Activated CD4-positive, alpha-beta T cell treated with anti-CD3 and anti-CD28 coated beads, Interleukin-2, amount 10 ng/mL, durations not matched to agents 7 days and 5 days (primary cell): Measurements from ENCODE around the gene R3HDM4. TPM values are rescaled to one million over a fixed set of nuclear protein-coding genes. Genes with fewer than 3 reads are reported as not detected.

Experiments
- total RNA-seq, 2 experiments: library from RNA; stranded (reverse); gene quantifications; one replicate each; pipeline ENCODE4 v1.2.3, GENCODE V29; 2021

R3HDM4 gene
- total RNA-seq, 2 experiments from 2014 or later, result 120 to 121 TPM

Other genes starting within 250 kb of the R3HDM4 start
- gene FSTL3, start 236.8 kb downstream of the R3HDM4 start, total RNA-seq, result 1 to 10 TPM; 1.6 to 2.1 TPM
- gene PRSS57, start 217.8 kb downstream of the R3HDM4 start, total RNA-seq, result not detected
- gene PALM, start 204.3 kb downstream of the R3HDM4 start, total RNA-seq, result not detected
- gene MISP, start 162.1 kb downstream of the R3HDM4 start, total RNA-seq, result not detected
- gene PTBP1, start 115.8 kb downstream of the R3HDM4 start, total RNA-seq, result 100 to 1,000 TPM; 487 to 536 TPM
- not detected for gene PLPPR3, start 91.3 kb downstream of the R3HDM4 start, total RNA-seq
- not detected for gene AZU1, start 85.4 kb downstream of the R3HDM4 start, total RNA-seq
- gene PRTN3, start 72.2 kb downstream of the R3HDM4 start, total RNA-seq, result not detected
- not detected for gene ELANE, start 60.9 kb downstream of the R3HDM4 start, total RNA-seq
- gene CFD, start 53.6 kb downstream of the R3HDM4 start, total RNA-seq, result 1 to 10 TPM; 1.5 to 1.6 TPM
- gene MED16, start 20.0 kb downstream of the R3HDM4 start, total RNA-seq, result 10 to 100 TPM; 72.5 to 88.1 TPM
- not detected for gene RNU6-9, start 19.7 kb downstream of the R3HDM4 start, total RNA-seq
- 1 to 10 TPM in 1 of 2 experiments, under 1 TPM in 1; 0.72 to 1.1 TPM for gene KISS1R, start 4.1 kb upstream of the R3HDM4 start, total RNA-seq
- 10 to 100 TPM; 25.8 to 28.4 TPM for gene ARID3A, start 12.8 kb upstream of the R3HDM4 start, total RNA-seq
- 10 to 100 TPM; 39.2 to 49.2 TPM for gene WDR18, start 71.1 kb upstream of the R3HDM4 start, total RNA-seq
- not detected for gene GRIN3B, start 87.2 kb upstream of the R3HDM4 start, total RNA-seq
- gene TMEM259, start 107.9 kb upstream of the R3HDM4 start, total RNA-seq, result 100 to 1,000 TPM; 183 to 195 TPM
- gene RNU6-2, start 108.3 kb upstream of the R3HDM4 start, total RNA-seq, result not detected
- gene CNN2, start 113.4 kb upstream of the R3HDM4 start, total RNA-seq, result 100 to 1,000 TPM; 558 to 580 TPM
- 10 to 100 TPM; 75.9 to 87.5 TPM for gene ABCA7, start 126.9 kb upstream of the R3HDM4 start, total RNA-seq
- gene ARHGAP45, start 153.9 kb upstream of the R3HDM4 start, total RNA-seq, result 100 to 1,000 TPM; 487 to 570 TPM
- gene POLR2E, start 182.2 kb upstream of the R3HDM4 start, total RNA-seq, result 100 to 1,000 TPM; 120 to 133 TPM
- 100 to 1,000 TPM; 106 to 114 TPM for gene GPX4, start 190.8 kb upstream of the R3HDM4 start, total RNA-seq